ENCODE measurements around the gene MEIS2.

Gene MEIS2

DNA sequence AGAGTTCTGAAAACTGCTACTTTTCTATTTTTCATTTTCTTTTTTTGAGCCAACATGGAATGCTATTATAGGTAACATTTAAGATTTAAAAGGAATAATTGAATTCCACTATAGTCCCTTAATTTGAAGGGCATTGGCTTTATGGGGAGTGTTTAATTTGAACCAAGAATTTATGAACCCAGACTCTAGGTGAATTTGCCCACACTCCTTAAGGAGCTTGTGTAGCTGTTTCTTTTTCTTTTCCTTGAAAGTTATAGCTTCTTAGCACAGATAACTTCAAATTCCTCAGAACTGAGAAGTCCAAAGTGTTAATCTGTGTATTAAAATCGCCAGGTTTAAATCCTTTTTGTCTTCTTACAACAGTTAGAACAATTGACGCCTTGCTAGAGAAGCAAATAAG is 4.7 kb upstream of the MEIS2 start:
- no peak for DNase-seq (ENCODE audit: low read depth)
- TF ChIP-seq, protein P1, sequence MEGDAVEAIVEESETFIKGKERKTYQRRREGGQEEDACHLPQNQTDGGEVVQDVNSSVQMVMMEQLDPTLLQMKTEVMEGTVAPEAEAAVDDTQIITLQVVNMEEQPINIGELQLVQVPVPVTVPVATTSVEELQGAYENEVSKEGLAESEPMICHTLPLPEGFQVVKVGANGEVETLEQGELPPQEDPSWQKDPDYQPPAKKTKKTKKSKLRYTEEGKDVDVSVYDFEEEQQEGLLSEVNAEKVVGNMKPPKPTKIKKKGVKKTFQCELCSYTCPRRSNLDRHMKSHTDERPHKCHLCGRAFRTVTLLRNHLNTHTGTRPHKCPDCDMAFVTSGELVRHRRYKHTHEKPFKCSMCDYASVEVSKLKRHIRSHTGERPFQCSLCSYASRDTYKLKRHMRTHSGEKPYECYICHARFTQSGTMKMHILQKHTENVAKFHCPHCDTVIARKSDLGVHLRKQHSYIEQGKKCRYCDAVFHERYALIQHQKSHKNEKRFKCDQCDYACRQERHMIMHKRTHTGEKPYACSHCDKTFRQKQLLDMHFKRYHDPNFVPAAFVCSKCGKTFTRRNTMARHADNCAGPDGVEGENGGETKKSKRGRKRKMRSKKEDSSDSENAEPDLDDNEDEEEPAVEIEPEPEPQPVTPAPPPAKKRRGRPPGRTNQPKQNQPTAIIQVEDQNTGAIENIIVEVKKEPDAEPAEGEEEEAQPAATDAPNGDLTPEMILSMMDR (IDR thresholded peaks at IDR 0.05; ENCODE audit: low read depth, low read length, missing control alignments): no peak
- no peak overlapping the region for H3K4me3 ChIP-seq (ENCODE audit: low read depth, low read length)

DNA sequence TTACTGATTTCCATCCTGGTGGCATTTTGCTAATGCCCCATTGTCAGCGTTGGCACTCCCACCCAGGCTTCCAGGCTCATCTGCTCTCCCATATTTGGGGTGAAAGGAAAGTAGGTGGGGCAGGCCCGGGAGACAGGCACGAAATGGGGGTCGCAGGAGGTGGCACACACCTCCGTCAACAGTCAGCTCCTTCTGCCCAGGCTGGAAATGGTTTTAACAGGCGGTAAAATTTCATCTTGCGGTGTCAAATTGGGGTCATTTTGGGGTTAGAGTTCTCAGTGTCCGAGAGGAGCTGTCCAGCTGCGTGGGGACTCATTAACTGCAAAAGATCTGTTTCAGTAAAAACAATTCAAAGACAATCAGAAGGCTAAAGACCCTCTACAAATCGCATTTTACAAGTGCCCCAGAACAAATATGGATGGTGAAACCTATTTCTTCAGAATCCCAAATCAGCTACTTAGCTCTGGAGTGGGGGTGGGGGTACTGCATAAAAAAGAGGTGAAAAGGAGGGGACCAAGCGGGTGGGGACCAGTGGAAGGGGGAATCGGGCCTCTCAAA is 4.2 kb upstream of the MEIS2 start:
- TF ChIP-seq, protein P1 (IDR thresholded peaks at IDR 0.05; ENCODE audit: low read depth, low read length, missing control alignments): no peak
- no peak overlapping the region for H3K4me3 ChIP-seq (ENCODE audit: low read depth, low read length)
- DNase-seq (ENCODE audit: low read depth): no peak

DNA sequence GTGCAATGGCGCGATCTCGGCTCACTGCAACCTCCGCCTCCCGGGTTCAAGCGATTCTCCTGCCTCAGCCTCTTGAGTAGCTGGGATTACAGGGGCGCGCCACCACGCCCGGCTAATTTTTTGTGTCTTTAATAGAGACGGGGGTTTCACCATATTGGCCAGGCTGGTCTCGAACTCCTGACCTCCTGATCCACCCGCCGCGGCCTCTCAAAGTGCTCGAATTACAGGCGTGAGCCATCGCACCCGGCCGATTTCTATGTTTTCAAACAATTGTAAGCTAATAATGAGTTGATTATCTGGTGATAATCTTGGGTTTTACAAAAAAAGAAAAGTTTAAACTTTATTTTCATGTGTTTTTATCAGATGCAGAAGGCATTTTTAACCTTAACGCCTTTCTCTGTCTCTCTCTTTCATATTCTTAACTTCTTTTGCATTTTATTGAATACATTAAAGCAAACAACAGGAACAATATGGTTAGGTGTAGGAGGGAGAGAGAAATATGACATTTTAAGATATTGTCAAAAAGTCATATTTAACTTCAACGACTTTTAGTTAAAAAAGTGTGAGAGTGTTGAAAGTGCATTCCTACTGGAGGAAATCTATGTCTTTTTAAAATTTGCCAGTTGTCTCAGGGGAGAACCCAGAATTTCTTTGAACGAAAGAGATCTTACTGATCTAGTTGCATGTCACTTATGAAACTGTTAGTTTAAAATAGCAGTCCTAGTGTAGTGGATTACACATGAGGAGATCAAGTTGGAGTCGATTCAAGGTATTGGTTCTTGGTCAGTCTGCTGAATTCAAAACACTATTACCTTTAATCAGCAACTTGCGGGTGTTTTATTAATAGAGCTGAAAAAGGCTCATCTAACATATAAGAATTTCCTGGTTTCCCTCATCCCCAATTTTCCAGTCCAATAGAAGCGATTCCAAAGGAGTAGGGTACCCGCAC is 3.4 kb upstream of the MEIS2 start:
- TF ChIP-seq, protein P1 (IDR thresholded peaks at IDR 0.05; ENCODE audit: low read depth, low read length, missing control alignments): no peak
- DNase-seq (ENCODE audit: low read depth): no peak
- no peak overlapping the region for H3K4me3 ChIP-seq (ENCODE audit: low read depth, low read length)

DNA sequence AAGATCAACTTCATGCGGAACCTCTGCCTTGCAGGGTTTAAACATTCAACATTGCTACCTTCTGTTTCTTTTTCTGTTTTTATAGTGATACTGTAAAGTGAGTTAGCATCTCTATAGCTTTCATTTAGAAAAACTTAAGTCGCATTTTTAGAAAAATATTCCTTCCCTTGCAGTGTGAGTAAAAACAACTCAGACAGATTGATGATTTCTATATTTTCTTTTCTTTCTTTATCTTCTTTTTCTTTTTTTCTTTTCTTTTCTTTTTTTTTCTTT is 2.8 kb upstream of the MEIS2 start:
- TF ChIP-seq, protein P1 (IDR thresholded peaks at IDR 0.05; ENCODE audit: low read depth, low read length, missing control alignments): no peak
- H3K4me3 ChIP-seq (ENCODE audit: low read depth, low read length): no peak overlapping the region

DNA sequence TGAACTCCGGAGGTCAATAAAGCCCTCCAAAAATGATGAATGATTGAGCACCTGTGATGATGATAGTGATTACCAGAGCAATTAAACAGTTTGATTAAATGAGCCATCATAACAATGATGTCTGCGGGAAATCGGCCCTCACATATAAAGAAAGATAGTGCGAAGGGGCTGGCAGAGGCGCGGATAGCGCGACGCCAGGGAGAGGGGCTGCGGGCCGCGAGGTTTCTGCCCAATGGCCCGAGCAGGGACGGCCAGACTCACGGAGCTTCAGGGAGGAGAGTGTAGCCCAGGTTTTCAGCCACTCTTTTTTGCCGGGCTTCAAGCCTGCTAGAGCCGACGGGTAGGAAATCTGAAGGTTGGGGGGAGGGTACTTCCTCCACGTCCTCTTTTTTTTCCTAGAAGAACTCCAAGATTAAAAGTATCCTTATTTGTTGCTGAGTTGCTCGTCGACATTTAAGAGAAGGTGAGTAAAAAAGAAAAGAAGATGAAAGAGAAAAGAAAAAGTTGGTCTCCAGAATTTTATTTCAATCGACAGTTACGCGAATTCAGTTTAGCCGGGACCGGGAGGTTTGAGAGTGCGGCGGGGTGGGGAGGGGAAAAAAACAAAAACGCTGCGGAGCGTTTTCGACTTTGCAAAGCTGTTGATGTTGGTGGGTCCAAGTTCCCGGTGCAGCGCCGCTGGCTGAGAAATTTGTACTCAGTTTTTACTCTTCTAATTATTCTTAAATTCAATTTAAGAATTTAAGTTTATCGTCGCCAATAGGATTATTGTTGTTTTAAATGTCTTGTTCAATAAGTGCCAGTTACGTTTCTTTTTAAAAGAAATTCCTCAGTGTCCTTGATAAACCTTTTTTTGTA is 2.2 kb upstream of the MEIS2 start:
- TF ChIP-seq, protein P1 (IDR thresholded peaks at IDR 0.05; ENCODE audit: low read depth, low read length, missing control alignments): no peak
- no peak overlapping the region for H3K4me3 ChIP-seq (ENCODE audit: low read depth, low read length)
- DNase-seq (ENCODE audit: low read depth): no peak

More for the DNA sequence above, 2.8 kb upstream of the MEIS2 start:
- DNase-seq (ENCODE audit: low read depth): no peak

DNA sequence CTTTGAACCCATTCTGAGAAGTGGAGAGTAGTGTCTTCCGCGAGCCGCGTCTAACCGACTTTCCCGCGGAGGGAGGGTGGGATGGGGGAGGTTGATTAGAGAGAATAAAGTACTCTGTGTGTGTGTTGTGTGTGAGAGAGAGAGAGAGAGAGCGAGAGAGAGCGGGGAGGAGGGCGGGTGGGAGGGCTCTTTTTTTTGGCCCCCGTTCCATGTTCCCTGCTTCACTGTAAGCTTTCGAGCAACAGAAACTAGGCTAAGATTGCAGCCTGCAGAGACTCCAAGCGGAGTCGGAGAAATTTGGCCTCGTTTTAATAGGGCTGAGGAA is 1.6 kb upstream of the MEIS2 start:
- DNase-seq (ENCODE audit: low read depth): no peak
- TF ChIP-seq, protein P1 (IDR thresholded peaks at IDR 0.05; ENCODE audit: low read depth, low read length, missing control alignments): no peak
- H3K4me3 ChIP-seq (ENCODE audit: low read depth, low read length): peak overlapping the region; percentile 59
